ENCODE results near the gene MMP17.

The MMP17 gene

DNA sequence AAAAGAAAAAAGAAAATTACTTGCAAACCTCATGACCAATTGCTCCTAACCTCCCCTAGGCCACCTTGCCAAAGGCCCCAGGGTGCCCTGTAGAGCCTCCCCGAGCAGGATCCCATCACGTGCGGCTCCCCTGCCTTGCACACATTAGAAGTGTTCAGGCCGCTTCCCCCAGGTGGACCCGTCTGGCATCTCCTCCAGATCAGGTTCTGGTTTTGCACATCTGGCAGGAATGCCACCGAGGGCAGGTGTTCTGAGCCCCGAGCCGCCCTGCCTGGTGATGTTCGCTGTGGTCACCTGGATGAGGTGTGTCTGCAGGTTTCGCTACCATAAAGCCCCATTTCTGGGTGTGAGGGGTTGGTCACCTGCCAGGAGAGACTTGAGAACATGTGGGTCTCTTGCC, 19.3 kb downstream of the MMP17 start:
- FAIRE-seq = no peak
- DNase-seq (ENCODE audit: insufficient read length, low spot score) = no peak

GRCh38 chr12:131848753-131849152, 20.6 kb downstream of the MMP17 start:
- DNase-seq (ENCODE audit: insufficient read length, low spot score) (no peak), FAIRE-seq (no peak)

- no peak for DNase-seq (ENCODE audit: insufficient read length, low spot score)
- no peak for FAIRE-seq
These were observed 21.7 kb downstream of the MMP17 start for GRCh38 chr12:131849700-131850553.

DNA sequence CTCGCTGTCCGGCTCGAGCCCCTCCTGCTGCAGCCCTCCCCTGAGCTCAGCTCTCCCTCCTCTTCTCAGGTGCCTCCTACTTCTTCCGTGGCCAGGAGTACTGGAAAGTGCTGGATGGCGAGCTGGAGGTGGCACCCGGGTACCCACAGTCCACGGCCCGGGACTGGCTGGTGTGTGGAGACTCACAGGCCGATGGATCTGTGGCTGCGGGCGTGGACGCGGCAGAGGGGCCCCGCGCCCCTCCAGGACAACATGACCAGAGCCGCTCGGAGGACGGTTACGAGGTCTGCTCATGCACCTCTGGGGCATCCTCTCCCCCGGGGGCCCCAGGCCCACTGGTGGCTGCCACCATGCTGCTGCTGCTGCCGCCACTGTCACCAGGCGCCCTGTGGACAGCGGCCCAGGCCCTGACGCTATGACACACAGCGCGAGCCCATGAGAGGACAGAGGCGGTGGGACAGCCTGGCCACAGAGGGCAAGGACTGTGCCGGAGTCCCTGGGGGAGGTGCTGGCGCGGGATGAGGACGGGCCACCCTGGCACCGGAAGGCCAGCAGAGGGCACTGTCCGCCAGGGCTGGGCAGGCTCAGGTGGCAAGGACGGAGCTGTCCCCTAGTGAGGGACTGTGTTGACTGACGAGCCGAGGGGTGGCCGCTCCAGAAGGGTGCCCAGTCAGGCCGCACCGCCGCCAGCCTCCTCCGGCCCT, 22.8 kb downstream of the MMP17 start:
- no peak for FAIRE-seq

DNA sequence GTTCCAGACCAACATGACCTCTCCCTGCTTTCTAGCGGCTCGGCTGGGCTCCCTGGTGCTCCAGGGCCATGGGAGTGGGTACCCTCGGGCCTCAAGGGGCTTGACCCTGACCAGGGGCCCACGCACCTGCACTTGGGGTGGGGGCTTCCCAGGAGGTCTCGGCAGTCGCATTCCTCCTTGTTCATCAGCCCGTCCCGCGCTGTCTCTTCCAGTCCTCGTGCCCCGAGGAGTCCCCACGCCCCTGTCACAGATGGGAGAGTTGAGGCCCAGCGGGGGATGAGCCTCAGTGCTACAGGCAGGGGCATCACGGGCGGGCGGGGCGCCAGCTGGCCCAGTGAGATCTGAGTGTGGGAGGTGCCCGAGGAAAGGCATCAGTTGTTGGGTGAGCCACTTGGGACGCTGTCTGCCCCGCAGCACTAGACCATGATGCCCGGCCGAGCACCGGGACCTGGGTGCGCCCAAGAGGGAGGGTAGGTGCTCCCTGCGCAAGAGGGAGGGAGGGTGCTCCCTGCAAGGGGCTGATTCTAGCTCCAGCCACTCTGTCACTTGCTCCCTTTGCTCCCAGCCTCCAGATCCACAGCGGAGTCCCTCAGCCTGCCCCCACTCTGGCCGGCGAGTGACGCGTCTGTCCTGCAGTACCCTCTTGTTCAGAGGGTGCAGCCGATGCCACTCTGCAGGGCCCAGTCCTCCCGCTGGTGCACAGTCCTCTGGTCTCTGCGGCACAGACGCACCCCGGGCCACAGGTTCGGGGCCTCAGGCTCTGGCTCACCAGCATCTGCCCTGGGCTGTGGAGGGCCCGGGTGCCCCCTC, 23.8 kb downstream of the MMP17 start:
- no peak for FAIRE-seq
- DNase-seq (ENCODE audit: insufficient read length, low spot score) = no peak

More for the DNA sequence above, 22.8 kb downstream of the MMP17 start:
- no peak for DNase-seq (ENCODE audit: insufficient read length, low spot score)

DNA sequence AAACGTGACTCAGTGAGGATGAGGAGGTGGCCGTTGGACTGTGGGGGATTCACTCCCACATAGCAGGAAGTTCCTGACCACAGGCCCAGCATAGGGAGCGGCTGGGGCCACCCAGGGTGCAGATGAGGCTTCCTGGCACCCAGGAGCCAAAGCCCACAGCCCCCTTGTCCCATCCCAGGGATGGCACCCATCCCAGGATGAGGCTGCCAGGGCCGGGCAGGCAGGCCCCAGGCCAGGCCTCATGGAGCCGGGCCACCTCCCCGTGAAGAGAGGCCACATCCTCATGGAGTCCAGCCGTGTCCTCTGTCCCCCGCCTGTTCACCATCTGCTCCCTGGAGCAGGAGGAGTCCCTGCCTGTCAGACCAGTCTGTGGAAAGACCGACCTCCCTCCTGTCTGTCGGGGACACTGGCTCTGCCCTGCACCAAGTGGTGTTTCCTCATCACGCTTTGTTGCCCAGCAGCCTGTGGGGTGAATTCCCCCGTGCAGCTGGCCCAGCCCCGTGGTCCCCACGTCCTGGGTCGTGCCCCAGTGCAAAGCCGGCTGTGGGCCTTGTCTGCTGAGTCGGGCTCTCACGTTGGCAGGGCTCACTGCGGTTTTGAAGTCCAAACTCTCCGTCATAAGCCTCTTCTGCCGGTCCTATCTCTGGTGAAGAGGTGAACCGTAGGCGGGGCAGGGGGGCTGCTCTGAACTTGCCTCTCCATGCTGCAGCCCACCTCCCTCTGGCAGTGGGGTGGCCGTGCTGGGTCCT, 24.5 kb downstream of the MMP17 start:
- FAIRE-seq (no peak), DNase-seq (ENCODE audit: insufficient read length, low spot score) (no peak)

DNA sequence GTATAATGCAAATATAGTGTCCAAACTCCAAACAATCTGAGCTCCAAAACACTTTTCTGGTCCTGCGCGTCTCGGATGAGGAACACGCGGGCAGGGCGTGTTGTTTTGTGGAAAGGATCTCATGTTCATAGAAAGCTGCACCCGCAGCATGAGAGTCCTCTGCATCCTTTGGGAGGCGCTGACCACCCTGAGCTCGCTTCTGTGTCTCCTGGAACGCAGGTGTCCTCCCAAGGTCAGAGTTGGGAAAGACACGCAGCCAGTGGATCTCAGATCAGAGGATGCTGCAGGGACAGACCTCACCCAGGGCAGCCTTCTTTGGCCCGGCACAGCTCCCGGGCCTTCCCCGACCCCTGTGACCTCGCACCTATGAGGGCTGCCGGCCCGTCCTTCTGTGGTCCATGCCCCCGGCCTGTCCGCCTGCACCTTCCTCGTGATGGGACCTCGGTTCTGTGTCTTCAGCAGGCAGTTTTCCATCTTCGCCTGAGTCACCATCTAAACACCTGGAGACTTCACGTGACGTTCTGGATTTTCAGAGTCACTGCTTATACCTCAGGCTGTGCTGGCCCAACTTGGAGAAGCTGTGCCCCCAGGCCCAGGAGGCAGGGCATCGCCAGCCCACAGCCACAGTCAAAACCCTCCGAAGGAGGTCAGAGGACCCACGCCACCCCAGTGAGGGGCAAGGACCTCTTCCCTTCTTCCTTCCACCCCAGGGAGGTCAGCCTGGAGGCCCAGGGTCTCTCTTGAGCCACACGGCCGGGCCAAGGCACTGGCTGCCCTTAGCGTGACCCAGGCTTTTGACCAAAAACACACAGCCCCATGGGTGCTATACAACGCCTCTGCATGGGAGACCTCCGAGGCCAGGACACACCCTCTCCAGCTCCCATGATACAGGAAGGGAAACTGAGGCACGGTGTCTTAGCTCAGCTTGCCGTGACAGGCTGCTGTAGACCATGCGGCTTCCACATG, 25.9 kb downstream of the MMP17 start:
- FAIRE-seq (no peak), DNase-seq (ENCODE audit: insufficient read length, low spot score) (no peak)

GRCh38 chr12:131854861-131855476, 26.8 kb downstream of the MMP17 start:
- no peak for FAIRE-seq
- no peak for DNase-seq (ENCODE audit: insufficient read length, low spot score)

- FAIRE-seq (no peak), DNase-seq (ENCODE audit: insufficient read length, low spot score) (no peak)
These were observed 27.4 kb downstream of the MMP17 start for GRCh38 chr12:131855521-131856142.

DNA sequence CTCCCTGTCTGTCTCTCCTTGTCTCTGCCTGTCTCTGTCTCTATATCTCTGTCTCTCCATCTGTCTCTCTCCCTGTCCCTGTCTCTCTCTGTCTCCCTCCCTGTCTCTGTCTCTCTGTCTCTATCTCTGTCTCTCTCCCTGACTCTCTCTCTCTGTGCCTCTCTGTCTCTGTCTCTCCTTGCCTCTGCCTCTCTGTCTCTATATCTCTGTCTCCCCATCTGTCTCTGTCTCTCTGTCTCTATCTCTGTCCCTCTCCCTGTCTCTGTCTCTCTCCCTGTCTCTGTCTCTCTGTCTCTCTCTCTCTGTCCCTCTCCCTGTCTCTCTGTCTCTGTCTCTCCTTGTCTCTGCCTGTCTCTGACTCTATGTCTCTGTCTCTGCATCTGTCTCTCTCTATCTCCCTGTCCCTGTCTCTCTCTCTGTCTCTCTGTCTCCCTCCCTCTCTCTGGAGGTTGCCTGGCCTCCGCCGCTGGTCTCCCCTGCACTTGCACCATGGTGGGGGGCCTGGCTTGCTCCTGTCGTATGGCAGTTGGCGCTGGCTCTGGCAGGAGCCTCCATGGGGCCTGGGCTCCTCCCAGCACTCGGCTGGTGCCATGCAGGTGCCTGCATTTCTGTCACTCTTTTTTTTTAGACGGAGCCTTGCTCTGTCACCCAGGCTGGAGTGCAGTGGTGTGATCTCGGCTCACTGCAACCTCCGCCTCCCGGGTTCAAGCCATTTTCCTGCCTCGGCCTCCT, 28.3 kb downstream of the MMP17 start:
- DNase-seq (ENCODE audit: insufficient read length, low spot score) = no peak
- FAIRE-seq = no peak

- FAIRE-seq (no peak), DNase-seq (ENCODE audit: insufficient read length, low spot score) (no peak)
These were observed 30.0 kb downstream of the MMP17 start for GRCh38 chr12:131857908-131858850.

DNA sequence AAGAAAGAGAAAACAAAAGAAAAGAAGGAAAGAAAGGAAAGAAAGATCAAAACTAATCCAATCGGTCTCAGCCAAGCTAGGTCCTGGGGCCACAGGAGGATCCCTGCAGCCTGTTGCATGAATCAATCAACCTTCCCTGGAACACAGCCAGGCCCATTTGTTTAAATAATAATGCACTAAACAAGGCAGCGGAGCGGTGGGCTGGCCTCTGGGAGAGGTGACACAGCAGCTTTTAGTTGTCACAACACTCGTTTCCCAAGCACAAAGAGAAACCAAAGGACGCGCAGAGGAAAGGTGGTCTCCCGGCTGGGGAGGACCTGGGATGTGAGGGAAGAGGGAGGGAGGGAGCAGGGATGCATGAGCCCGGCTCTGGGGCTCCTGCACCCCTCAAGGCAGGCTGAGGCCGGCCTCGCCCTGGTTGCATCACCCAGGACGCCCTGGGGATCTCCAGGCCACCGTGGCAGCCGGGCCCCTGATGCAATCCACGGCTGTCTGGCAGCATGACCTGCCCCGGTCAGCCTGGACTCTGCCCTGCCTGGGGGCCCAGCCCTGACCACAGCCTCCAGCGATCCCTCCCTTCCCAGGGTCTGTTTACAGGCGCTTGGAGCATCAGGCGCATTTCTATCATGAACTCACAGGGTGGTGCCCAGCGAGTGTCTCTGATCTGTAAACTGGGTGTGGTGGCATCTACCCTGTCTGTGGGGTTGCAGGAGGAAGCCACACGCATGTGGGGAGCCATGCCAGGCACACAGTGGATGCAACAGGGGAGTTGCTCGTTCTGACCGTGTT, 32.5 kb downstream of the MMP17 start:
- DNase-seq (ENCODE audit: insufficient read length, low spot score) (no peak), FAIRE-seq (no peak)

- FAIRE-seq = no peak
- no peak for DNase-seq (ENCODE audit: insufficient read length, low spot score)
These were observed 33.3 kb downstream of the MMP17 start for GRCh38 chr12:131861261-131862083.

DNA sequence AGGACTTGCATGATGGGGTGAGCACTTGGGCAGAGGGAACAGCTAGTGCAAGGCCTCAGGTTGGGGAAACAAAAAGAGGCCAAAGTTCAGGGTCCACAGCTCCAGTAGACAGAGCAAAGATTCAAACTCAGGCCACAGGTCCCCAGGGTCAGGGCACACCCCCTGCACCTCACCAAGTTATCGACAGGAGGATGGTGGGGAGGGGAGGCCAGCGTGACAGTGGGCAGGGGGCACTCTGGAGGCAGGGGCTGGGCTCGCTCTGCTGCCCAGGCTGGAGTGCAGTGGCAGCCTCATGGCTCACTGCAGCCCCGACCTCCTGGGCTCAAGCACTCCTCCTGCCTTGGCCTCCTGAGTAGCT, 33.9 kb downstream of the MMP17 start:
- FAIRE-seq (no peak), DNase-seq (ENCODE audit: insufficient read length, low spot score) (no peak)

- FAIRE-seq (no peak), DNase-seq (ENCODE audit: insufficient read length, low spot score) (no peak)
These were observed 34.4 kb downstream of the MMP17 start for GRCh38 chr12:131862600-131862993.
